ENCODE data around the gene MYOCD.

DNA sequence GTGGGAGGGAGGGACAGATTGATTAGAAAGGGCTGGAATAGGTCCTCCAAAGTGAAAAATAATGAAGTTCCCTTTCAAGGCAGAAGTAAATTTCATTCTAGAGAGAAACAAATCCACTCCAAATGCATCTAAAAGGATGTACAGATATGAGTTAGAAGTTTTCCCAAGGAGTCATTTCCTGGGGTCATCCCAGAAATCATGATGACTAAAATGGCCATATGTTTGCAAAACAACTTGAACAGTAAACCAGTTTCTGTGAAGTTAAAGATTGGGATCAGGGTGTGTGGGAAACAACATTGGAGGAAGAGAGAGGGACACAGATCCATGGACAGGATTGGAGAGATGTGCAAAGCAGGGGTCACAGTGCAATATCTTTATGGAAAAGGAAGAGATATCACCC, 91.1 kb downstream of the MYOCD start:
- TF ChIP-seq, protein P1, sequence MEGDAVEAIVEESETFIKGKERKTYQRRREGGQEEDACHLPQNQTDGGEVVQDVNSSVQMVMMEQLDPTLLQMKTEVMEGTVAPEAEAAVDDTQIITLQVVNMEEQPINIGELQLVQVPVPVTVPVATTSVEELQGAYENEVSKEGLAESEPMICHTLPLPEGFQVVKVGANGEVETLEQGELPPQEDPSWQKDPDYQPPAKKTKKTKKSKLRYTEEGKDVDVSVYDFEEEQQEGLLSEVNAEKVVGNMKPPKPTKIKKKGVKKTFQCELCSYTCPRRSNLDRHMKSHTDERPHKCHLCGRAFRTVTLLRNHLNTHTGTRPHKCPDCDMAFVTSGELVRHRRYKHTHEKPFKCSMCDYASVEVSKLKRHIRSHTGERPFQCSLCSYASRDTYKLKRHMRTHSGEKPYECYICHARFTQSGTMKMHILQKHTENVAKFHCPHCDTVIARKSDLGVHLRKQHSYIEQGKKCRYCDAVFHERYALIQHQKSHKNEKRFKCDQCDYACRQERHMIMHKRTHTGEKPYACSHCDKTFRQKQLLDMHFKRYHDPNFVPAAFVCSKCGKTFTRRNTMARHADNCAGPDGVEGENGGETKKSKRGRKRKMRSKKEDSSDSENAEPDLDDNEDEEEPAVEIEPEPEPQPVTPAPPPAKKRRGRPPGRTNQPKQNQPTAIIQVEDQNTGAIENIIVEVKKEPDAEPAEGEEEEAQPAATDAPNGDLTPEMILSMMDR (IDR thresholded peaks at IDR 0.05; ENCODE audit: low read depth, low read length, poor library complexity, severe bottlenecking): no peak
- TF ChIP-seq EZH2phosphoT487 (IDR thresholded peaks at IDR 0.05; ENCODE audit: borderline replicate concordance, low read length): no peak
